ENCODE results near the gene MYLK4.
A peak's percentile ranks its signal among the peaks of the same experiment; 100 is the strongest.

Gene MYLK4

DNA sequence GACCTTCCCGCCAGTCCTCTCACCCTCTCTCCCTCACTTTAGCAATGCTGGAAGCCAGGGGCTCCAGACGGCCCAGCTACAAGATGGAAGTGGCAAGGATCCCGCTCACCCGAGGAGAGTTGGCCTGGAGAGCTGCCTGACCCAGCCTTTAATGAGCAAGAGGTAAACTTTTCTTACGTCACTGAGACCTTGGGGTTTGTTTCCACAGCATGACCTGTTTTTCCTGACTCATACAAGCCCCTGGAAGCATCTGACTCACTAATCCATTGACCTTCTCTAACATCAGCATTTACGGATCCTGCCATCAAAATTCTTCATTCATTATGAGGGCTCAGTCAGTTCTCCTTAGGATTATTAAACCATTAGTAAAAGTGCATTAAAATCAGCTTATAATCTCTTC is 120.4 kb downstream of the MYLK4 start:
- DNase-seq = peak; percentile 69 to 92
- intact Hi-C loops (cut with DNase I; ENCODE audit: low total_unique reads) = loop anchor here (5.0 to 10.0 kb wide), 3 partner anchors 278 to 1023 kb away; partner anchors contain the start of gene FOXC1
- peak overlapping the region; percentile 93 to 94 for H3K27ac ChIP-seq
- H3K4me3 ChIP-seq = no peak overlapping the region
- TF ChIP-seq, protein P1, sequence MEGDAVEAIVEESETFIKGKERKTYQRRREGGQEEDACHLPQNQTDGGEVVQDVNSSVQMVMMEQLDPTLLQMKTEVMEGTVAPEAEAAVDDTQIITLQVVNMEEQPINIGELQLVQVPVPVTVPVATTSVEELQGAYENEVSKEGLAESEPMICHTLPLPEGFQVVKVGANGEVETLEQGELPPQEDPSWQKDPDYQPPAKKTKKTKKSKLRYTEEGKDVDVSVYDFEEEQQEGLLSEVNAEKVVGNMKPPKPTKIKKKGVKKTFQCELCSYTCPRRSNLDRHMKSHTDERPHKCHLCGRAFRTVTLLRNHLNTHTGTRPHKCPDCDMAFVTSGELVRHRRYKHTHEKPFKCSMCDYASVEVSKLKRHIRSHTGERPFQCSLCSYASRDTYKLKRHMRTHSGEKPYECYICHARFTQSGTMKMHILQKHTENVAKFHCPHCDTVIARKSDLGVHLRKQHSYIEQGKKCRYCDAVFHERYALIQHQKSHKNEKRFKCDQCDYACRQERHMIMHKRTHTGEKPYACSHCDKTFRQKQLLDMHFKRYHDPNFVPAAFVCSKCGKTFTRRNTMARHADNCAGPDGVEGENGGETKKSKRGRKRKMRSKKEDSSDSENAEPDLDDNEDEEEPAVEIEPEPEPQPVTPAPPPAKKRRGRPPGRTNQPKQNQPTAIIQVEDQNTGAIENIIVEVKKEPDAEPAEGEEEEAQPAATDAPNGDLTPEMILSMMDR (IDR thresholded peaks at IDR 0.05) = no peak
- no peaks in the 10 kb centered on the region for H3K27me3 ChIP-seq
- no peaks in the 10 kb centered on the region for H3K9me3 ChIP-seq
- peaks cover 0 to 70% (median 56%) of the 10 kb centered on the region in 4 donors for H3K4me1 ChIP-seq
- H3K36me3 ChIP-seq = no peaks in the 10 kb centered on the region

DNA sequence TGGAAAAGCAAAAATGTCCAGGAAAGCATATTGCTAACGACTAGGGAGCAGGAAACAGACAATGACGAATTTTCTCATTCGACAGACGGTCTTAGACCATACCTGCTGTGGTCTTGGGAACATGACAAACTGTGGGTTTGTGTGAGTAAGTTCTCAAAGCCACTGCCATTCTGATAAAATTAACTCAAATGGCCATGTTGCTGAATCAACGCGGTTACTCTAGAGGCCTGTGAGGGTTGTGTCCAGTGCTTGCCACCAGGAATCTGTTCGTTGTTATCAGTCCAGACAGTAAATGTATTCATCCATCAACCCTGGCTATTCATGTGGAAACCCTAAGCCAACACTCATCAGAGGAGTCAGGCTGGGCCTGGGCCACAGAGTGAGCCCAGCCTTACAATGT is 124.3 kb downstream of the MYLK4 start:
- H3K9me3 ChIP-seq = no peaks in the 10 kb centered on the region
- H3K36me3 ChIP-seq = no peaks in the 10 kb centered on the region
- peaks cover 0 to 70% (median 59%) of the 10 kb centered on the region in 4 donors for H3K4me1 ChIP-seq
- DNase-seq = no peak
- TF ChIP-seq, protein P1 (IDR thresholded peaks at IDR 0.05) = no peak
- intact Hi-C loops (cut with DNase I; ENCODE audit: low total_unique reads) = no loop called here
- no peaks in the 10 kb centered on the region for H3K27me3 ChIP-seq
- peak overlapping the region; percentile 85 to 94 for H3K27ac ChIP-seq
- H3K4me3 ChIP-seq = no peak overlapping the region

DNA sequence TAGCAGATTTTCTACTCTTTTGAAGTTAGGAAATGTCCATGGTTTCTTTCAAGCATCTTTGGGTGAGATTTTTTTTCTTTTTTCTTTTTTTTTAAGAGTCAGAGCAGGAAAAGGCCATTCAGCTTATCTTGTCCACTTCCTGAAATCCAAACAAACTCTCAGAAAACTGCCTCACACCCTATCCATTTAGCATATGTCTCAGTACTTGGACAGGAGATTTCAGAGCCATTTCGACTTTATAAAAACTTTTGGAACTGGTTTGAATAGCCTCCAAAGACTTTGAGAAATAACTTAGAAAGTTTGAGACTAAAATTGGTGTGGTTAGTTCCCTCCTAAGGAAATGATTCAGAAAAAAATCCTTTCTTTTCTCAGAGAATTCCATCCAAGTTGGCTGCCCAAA is 125.1 kb downstream of the MYLK4 start:
- Histone ChIP-seq H3K9me3 (no peaks in the 10 kb centered on the region), H3K4me3 (no peak overlapping the region), H3K4me1 (peaks cover 0 to 61% (median 51%) of the 10 kb centered on the region in 4 donors), H3K27ac (peak overlapping the region; percentile 85 to 94), H3K36me3 (no peaks in the 10 kb centered on the region), H3K27me3 (no peaks in the 10 kb centered on the region)
- TF ChIP-seq, protein P1 (IDR thresholded peaks at IDR 0.05) = no peak
- no peak for DNase-seq
- intact Hi-C loops (cut with DNase I; ENCODE audit: low total_unique reads) = no loop called here

DNA sequence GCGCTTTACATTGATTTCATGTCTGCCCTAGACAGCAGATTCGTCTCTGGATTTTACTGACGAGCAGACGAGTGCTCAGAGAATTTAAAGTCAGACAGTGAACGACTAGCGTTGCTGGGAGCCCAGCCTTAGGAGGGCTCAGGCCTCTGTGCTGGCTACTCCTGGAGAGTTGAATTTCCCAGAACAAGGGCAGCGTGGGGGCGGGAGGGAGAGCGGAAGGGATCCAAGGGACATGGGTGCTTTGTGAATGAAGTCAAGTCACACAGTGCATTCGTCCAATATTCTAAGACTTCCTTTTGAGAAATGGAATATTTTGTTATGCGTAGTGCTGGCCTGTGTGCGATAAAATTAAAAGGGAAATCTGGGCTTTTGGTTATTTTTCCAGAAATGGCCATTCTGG is 126.5 kb downstream of the MYLK4 start:
- Histone ChIP-seq H3K36me3 (no peaks in the 10 kb centered on the region), H3K4me1 (peaks cover 0 to 52% (median 45%) of the 10 kb centered on the region in 4 donors), H3K9me3 (no peaks in the 10 kb centered on the region), H3K4me3 (no peak overlapping the region), H3K27ac (peak overlapping the region; percentile 85 to 94), H3K27me3 (no peaks in the 10 kb centered on the region)
- intact Hi-C loops (cut with DNase I; ENCODE audit: low total_unique reads) = no loop called here
- TF ChIP-seq, protein P1 (IDR thresholded peaks at IDR 0.05) = no peak
- peak; percentile 41 to 90 for DNase-seq

DNA sequence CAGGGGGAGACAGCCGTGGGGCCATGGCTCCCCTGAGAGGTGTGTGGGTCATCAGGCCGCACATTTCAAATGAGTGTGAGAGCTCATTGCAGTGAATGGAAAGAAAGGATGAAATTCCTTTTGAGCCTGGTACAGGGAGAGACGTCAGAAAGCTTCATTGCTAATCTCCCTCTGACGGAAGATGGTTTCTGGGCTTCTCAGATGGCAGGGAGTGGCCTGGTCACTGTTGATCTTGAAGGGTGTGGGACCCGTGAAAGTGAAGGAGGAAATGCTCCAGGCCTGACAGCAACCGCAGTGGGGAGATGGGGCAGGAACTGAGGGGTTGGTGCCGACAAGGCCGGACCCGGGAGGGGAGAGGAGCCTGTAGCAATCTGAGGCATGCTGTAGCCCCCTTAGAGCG is 127.4 kb downstream of the MYLK4 start:
- DNase-seq = peak in 1 of 2 donors; percentile 82
- TF ChIP-seq, protein P1 (IDR thresholded peaks at IDR 0.05) = no peak
- peak overlapping the region in 1 of 2 donors; percentile 13 for H3K4me3 ChIP-seq
- H3K27ac ChIP-seq = peak overlapping the region; percentile 85 to 94
- intact Hi-C loops (cut with DNase I; ENCODE audit: low total_unique reads) = no loop called here
- peaks cover 0 to 52% (median 45%) of the 10 kb centered on the region in 4 donors for H3K4me1 ChIP-seq
- H3K27me3 ChIP-seq = no peaks in the 10 kb centered on the region
- H3K9me3 ChIP-seq = no peaks in the 10 kb centered on the region
- H3K36me3 ChIP-seq = no peaks in the 10 kb centered on the region

DNA sequence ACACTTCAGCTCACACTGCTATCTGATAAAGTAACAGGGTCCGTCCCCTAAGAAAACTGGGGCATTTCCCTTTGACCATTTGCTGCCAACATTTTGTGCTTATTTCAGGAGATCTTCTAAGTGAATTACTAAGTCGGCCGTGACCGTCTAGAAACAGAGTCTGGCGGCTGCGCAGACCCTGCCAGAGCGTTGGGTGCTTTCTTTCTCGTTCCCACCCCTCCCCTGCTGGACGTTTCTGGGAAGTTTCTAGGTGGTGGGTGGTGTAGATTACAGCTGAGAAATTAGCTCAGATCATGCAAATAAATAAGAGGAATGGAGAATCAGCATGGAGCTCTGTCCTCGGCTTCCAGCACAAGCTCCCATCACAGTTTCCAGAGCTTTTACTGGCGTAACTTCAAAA is 128.1 kb downstream of the MYLK4 start:
- intact Hi-C loops (cut with DNase I; ENCODE audit: low total_unique reads) = no loop called here

More for the DNA sequence above, 128.1 kb downstream of the MYLK4 start:
- TF ChIP-seq, protein P1 (IDR thresholded peaks at IDR 0.05) = peak; percentile 26 to 35
- peak in 1 of 2 donors; percentile 78 for DNase-seq
- Histone ChIP-seq H3K9me3 (no peaks in the 10 kb centered on the region), H3K36me3 (no peaks in the 10 kb centered on the region), H3K27me3 (no peaks in the 10 kb centered on the region), H3K4me1 (peaks cover 0 to 52% (median 45%) of the 10 kb centered on the region in 4 donors), H3K27ac (peak overlapping the region; percentile 85 to 94), H3K4me3 (peak overlapping the region in 1 of 2 donors; percentile 13)
